IMR-90 (cell line): ENCODE results near the gene PRSS22. TPM values are rescaled to one million over a fixed set of nuclear protein-coding genes. Genes with fewer than 3 reads are reported as not detected.
A peak's percentile ranks its signal among the peaks of the same experiment; 100 is the strongest.

Experiments
- ATAC-seq: fragments of 200-7000 bp; cut with Tn5 transposase; 2 replicates; pipeline ENCODE4 v1.9.1; 2020; ENCODE audit warnings: low read depth, mild to moderate bottlenecking, moderate library complexity
- BruUV-seq: library from RNA; stranded (reverse); fragments of 400-500 nt; replicated peaks from 2 replicates; lab custom pipeline; 2021; lab: Mats Ljungman, UMichigan
- CTCF ChIA-PET: fragments of 300-600 bp; formaldehyde crosslinking; extraction: SDS; loops from one replicate; lab custom pipeline; 2021; ENCODE audit warnings: antibody characterized with exemption; lab: Yijun Ruan, JAX
- POLR2A ChIA-PET: fragments of 300-600 bp; sonication (Branson Sonifier 250); formaldehyde crosslinking; loops from one replicate; lab custom pipeline; 2022; ENCODE audit warnings: antibody characterized with exemption; ENCODE audit not compliant: unreplicated experiment; lab: Charles Lee
- DNase-seq: peaks from one replicate; pipeline ENCODE4 v3.0.0; 2013
- H2AFZ ChIP-seq: replicated peaks from 2 replicates; pipeline ENCODE3; 2013; ENCODE audit warnings: low read length, mild to moderate bottlenecking; ENCODE audit not compliant: poor library complexity
- H2AK5ac ChIP-seq: 2 replicates; pipeline ENCODE4 v1.6.1; 2013; ENCODE audit warnings: low read depth, low read length, inconsistent platforms
- H2AK9ac ChIP-seq: replicated peaks from 2 replicates; pipeline ENCODE3; 2013; ENCODE audit warnings: mild to moderate bottlenecking, low read depth, low read length, moderate library complexity; ENCODE audit not compliant: poor library complexity
- H2BK120ac ChIP-seq: 2 replicates; pipeline ENCODE4 v1.6.1; 2013; ENCODE audit warnings: low read depth, low read length, inconsistent platforms
- H2BK15ac ChIP-seq: 3 replicates; pipeline ENCODE4 v1.6.1; 2013; ENCODE audit warnings: low read depth, low read length, inconsistent platforms
- H2BK20ac ChIP-seq: 2 replicates; pipeline ENCODE4 v1.6.1; 2013; ENCODE audit warnings: low read depth, mild to moderate bottlenecking, inconsistent platforms, low read length, moderate library complexity
- H2BK5ac ChIP-seq: 2 replicates; pipeline ENCODE4 v1.6.1; 2013; ENCODE audit warnings: mild to moderate bottlenecking, low read depth, low read length, inconsistent platforms; ENCODE audit not compliant: poor library complexity, severe bottlenecking
- H3K14ac ChIP-seq: replicated peaks from 2 replicates; pipeline ENCODE4 v1.6.1; 2013; ENCODE audit warnings: low read depth, low read length, inconsistent platforms
- H3K18ac ChIP-seq: 2 replicates; pipeline ENCODE4 v1.6.1; 2013; ENCODE audit warnings: low read depth, low read length, control low read depth
- H3K23ac ChIP-seq: 2 replicates; pipeline ENCODE4 v1.6.1; 2013; ENCODE audit warnings: low read depth, low read length, inconsistent platforms
- H3K27ac ChIP-seq: 2 replicates; pipeline ENCODE4 v1.5.1; 2013; ENCODE audit warnings: mild to moderate bottlenecking, control low read depth, low read length; ENCODE audit not compliant: insufficient read depth
- H3K27me3 ChIP-seq: 2 replicates; pipeline ENCODE4 v1.6.1; 2013; ENCODE audit warnings: low read length; ENCODE audit not compliant: control insufficient read depth, insufficient read depth
- H3K36me3 ChIP-seq: 2 replicates; pipeline ENCODE4 v1.6.1; 2013; ENCODE audit warnings: low read length, mixed read lengths; ENCODE audit not compliant: control insufficient read depth, insufficient read depth
- H3K4ac ChIP-seq: 2 replicates; pipeline ENCODE4 v1.6.1; 2013; ENCODE audit warnings: low read depth, low read length, inconsistent platforms
- H3K4me1 ChIP-seq: 2 replicates; pipeline ENCODE4 v1.6.1; 2013; ENCODE audit warnings: low read length, mixed read lengths; ENCODE audit not compliant: control insufficient read depth, insufficient read depth
- H3K4me2 ChIP-seq: 2 replicates; pipeline ENCODE4 v1.6.1; 2013; ENCODE audit warnings: low read depth, mild to moderate bottlenecking, control low read depth, low read length, moderate library complexity
- H3K4me3 ChIP-seq: 2 replicates; pipeline ENCODE4 v1.5.1; 2013; ENCODE audit warnings: low read depth, mild to moderate bottlenecking, control low read depth, low read length, moderate library complexity; ENCODE audit not compliant: insufficient read depth
- H3K56ac ChIP-seq: 2 replicates; pipeline ENCODE4 v1.6.1; 2013; ENCODE audit warnings: low read length, inconsistent platforms; ENCODE audit not compliant: insufficient read depth; ENCODE audit errors: extremely low read depth
- H3K79me1 ChIP-seq, 2 experiments: 2 replicates each; pipeline ENCODE4 v1.6.1; 2013; ENCODE audit warnings: low read length in 2 of 2, inconsistent platforms in 1 of 2, low read depth in 1 of 2
- H3K9ac ChIP-seq: 2 replicates; pipeline ENCODE4 v1.6.1; 2013; ENCODE audit warnings: low read depth, low read length, control low read depth
- H3K9me1 ChIP-seq: 2 replicates; pipeline ENCODE4 v1.6.1; 2013; ENCODE audit warnings: low read length, inconsistent platforms; ENCODE audit not compliant: insufficient read depth
- H3K9me3 ChIP-seq: 2 replicates; pipeline ENCODE4 v1.6.1; 2013; ENCODE audit warnings: low read length; ENCODE audit not compliant: control insufficient read depth, insufficient read depth
- H4K20me1 ChIP-seq: 2 replicates; pipeline ENCODE4 v1.6.1; 2013; ENCODE audit warnings: low read length, inconsistent platforms; ENCODE audit not compliant: insufficient read depth
- H4K5ac ChIP-seq: 2 replicates; pipeline ENCODE4 v1.6.1; 2013; ENCODE audit warnings: mild to moderate bottlenecking, low read depth, low read length, control low read depth
- H4K8ac ChIP-seq, 2 experiments: 2 replicates each; pipeline ENCODE4 v1.6.1; 2013; ENCODE audit warnings: low read depth in 2 of 2, low read length in 2 of 2, control low read depth in 1 of 2, inconsistent platforms in 1 of 2
- H4K91ac ChIP-seq: 2 replicates; pipeline ENCODE4 v1.6.1; 2013; ENCODE audit warnings: low read depth, low read length, inconsistent platforms; ENCODE audit not compliant: insufficient read depth
- BHLHE40 ChIP-seq: fragments of 150-350 bp; IDR thresholded peaks from 2 replicates; pipeline ENCODE4 v1.6.1; 2016; ENCODE audit warnings: mild to moderate bottlenecking, low read depth, low read length
- CEBPB ChIP-seq: IDR thresholded peaks from 2 replicates; pipeline ENCODE4 v1.6.1; 2012; ENCODE audit warnings: low read depth, low read length, improper control_type of control experiment
- CHD1 ChIP-seq: IDR thresholded peaks from 2 replicates; pipeline ENCODE4 v1.6.1; 2012; ENCODE audit warnings: low read depth, low read length, improper control_type of control experiment
- ELK1 ChIP-seq: fragments of 150-350 bp; IDR thresholded peaks from 2 replicates; pipeline ENCODE4 v1.6.1; 2016; ENCODE audit warnings: low read depth, mild to moderate bottlenecking, low read length, moderate library complexity, borderline replicate concordance
- FOS ChIP-seq: fragments of 150-350 bp; IDR thresholded peaks from 2 replicates; pipeline ENCODE4 v1.6.1; 2016; ENCODE audit warnings: low read depth, low read length
- MAFK ChIP-seq: IDR thresholded peaks from 2 replicates; pipeline ENCODE4 v1.6.1; 2012; ENCODE audit warnings: low read depth, low read length, improper control_type of control experiment
- MAZ ChIP-seq: IDR thresholded peaks from 2 replicates; pipeline ENCODE4 v1.6.1; 2012; ENCODE audit warnings: low read depth, mild to moderate bottlenecking, low read length, improper control_type of control experiment, moderate library complexity, borderline replicate concordance
- MXI1 ChIP-seq: IDR thresholded peaks from 2 replicates; pipeline ENCODE4 v1.6.1; 2012; ENCODE audit warnings: low read depth, mild to moderate bottlenecking, low read length, moderate library complexity, borderline replicate concordance
- NFE2L2 ChIP-seq: fragments of 150-350 bp; IDR thresholded peaks from 2 replicates; pipeline ENCODE4 v1.6.1; 2016; ENCODE audit warnings: low read depth, mild to moderate bottlenecking, low read length
- POLR2A ChIP-seq: IDR thresholded peaks from 2 replicates; pipeline ENCODE4 v1.6.1; 2012; ENCODE audit warnings: mild to moderate bottlenecking, low read depth, low read length
- RCOR1 ChIP-seq: IDR thresholded peaks from 2 replicates; pipeline ENCODE4 v1.6.1; 2012; ENCODE audit warnings: mild to moderate bottlenecking, low read length, improper control_type of control experiment; ENCODE audit not compliant: insufficient replicate concordance
- RFX5 ChIP-seq: IDR thresholded peaks from 2 replicates; pipeline ENCODE4 v1.8.0; 2012; ENCODE audit warnings: low read depth, mild to moderate bottlenecking, low read length, moderate library complexity
- SMC3 ChIP-seq: fragments of 150-350 bp; IDR thresholded peaks from 2 replicates; pipeline ENCODE4 v1.6.1; 2016; ENCODE audit warnings: low read depth, mild to moderate bottlenecking, antibody characterized with exemption, low read length, moderate library complexity
- WGBS, 2 experiments: methylation state at CpG; one replicate each; pipeline versions ENCODE4 v1.1.5 to v1.1.7; 2013; ENCODE audit warnings: missing lambda C conversion rate in 2 of 2; ENCODE audit not compliant: insufficient read length in 1 of 2; ENCODE audit errors: extremely low coverage in 2 of 2; 5-methylcytosine and 5-hydroxymethylcytosine counted together
- dilution Hi-C: fragments of 300-500 bp; cut with HindIII; formaldehyde crosslinking; loops from one replicate; pipeline ENCODE4 v1.14.3; 2018; ENCODE audit warnings: low sequenced_read_pairs; ENCODE audit not compliant: unreplicated experiment
- in situ Hi-C: fragments of 300-500 bp; cut with MboI; formaldehyde crosslinking; loops from 3 replicates; pipeline ENCODE4 v1.14.3; 2019; ENCODE audit warnings: low sequenced_read_pairs, inconsistent platforms, mixed read lengths
- intact Hi-C: fragments of 100-400 bp; cut with micrococcal nuclease; formaldehyde crosslinking; loops from 2 replicates; pipeline ENCODE4 v1.10.0; 2022
- polyA plus RNA-seq, 3 experiments: library from polyadenylated mRNA; depleted of rRNA; stranded (reverse); fragments of >200 nt; gene quantifications; 2 replicates each; pipeline ENCODE4 v1.2.3, GENCODE V29; 2012; ENCODE audit warnings: low replicate concordance in 1 of 3
- total RNA-seq: library from RNA; depleted of rRNA; stranded (reverse); fragments of >200 nt; gene quantifications from 2 replicates; pipeline ENCODE4 v1.2.3, GENCODE V29; 2012
- TF ChIP-seq, protein P1 (sequence below): conservative IDR thresholded peaks from 2 replicates; pipeline ENCODE4 v1.5.1; 2012; ENCODE audit warnings: mild to moderate bottlenecking, low read depth, low read length, improper control_type of control experiment
- TF ChIP-seq, protein P2 (sequence below): fragments of 150-350 bp; IDR thresholded peaks from 2 replicates; pipeline ENCODE4 v1.6.1; 2017; ENCODE audit warnings: mild to moderate bottlenecking, antibody characterized with exemption, low read length, low read depth

PRSS22 gene
- total and polyA plus RNA-seq, 2 of the 4 experiments (the other 2 are of a cell fraction): not detected

DNA sequence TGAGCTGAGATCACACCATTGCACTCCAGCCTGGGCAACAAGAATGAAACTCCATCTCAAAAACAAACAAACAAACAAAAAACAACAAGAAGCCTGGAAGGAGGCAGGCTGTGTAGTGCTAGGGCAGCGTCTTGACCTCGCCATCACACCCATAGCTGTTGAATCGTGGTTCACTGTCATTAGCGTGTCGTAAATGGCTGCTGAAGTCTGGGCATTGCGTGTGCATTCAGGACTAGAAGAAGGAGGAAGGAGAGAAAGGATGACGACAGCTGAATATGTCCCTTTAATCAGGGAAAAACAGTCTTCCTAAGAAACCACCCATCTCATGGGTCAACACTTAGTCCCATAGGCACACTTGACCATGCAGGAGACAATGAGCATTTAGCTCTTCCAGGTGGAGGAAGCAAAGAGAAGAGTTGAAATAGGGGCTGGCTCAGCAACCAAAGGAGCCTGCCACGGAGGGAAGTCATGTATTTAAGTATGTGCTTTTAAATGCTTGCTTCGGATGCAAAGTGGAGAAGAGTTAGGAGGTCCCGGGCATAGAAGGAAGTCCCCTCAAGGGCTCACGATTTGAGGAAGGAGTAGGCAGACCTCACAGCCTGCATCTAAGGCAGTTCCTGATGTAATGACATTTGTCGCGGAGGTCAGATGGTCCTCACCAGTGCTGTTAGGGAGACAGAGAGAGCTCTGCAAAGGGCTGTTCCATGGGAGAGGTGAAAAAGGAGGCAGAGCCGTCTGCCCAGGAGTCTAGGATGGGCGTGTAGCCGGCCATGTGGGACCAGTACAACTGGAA lies 8.8 kb downstream of the PRSS22 start:
- Histone ChIP-seq H2BK120ac (no peak overlapping the region), H3K27ac (no peak overlapping the region), H3K56ac (no peak overlapping the region), H2BK15ac (no peak overlapping the region), H3K9ac (no peak overlapping the region), H3K4me1 (peaks cover 4% of the 10 kb centered on the region), H3K36me3 (no peaks in the 10 kb centered on the region), H2BK20ac (no peak overlapping the region), H3K79me1 (no peaks in the 10 kb centered on the region), H3K23ac (0 out of 2 replicates have a peak overlapping the region, but pooled peaks have one; percentile 10), H3K9me1 (peaks cover 6% of the 10 kb centered on the region), H4K8ac (no peak overlapping the region), H4K5ac (no peak overlapping the region), H3K18ac (no peak overlapping the region), H2AK9ac (no peak overlapping the region), H4K20me1 (peaks cover 4% of the 10 kb centered on the region; the same call in 1 of the 2 replicates), H2AFZ (no peak overlapping the region), H3K9me3 (peaks cover 3% of the 10 kb centered on the region), H2AK5ac (no peak overlapping the region), H4K91ac (no peak overlapping the region), H3K4me3 (no peak overlapping the region), H3K4me2 (no peak overlapping the region), H3K4ac (no peak overlapping the region), H2BK5ac (no peak overlapping the region), H3K14ac (no peak overlapping the region), H3K27me3 (peaks cover 12% of the 10 kb centered on the region)
- in situ Hi-C loops (no loop called here), intact Hi-C loops (no loop called here), dilution Hi-C loops (no loop called here)
- WGBS, 2 experiments: 79% methylated on average over 3 of the region's 16 CpGs; no CpG with 5 or more reads in 1 of the 2 experiments
- CTCF ChIA-PET: no interaction called here
- BruUV-seq: no TSS peak
- ATAC-seq (no peak), DNase-seq (no peak)
- POLR2A ChIA-PET: no interaction called here
- TF ChIP-seq SMC3: no peak
- TF ChIP-seq FOS: no peak
- TF ChIP-seq, protein P1, sequence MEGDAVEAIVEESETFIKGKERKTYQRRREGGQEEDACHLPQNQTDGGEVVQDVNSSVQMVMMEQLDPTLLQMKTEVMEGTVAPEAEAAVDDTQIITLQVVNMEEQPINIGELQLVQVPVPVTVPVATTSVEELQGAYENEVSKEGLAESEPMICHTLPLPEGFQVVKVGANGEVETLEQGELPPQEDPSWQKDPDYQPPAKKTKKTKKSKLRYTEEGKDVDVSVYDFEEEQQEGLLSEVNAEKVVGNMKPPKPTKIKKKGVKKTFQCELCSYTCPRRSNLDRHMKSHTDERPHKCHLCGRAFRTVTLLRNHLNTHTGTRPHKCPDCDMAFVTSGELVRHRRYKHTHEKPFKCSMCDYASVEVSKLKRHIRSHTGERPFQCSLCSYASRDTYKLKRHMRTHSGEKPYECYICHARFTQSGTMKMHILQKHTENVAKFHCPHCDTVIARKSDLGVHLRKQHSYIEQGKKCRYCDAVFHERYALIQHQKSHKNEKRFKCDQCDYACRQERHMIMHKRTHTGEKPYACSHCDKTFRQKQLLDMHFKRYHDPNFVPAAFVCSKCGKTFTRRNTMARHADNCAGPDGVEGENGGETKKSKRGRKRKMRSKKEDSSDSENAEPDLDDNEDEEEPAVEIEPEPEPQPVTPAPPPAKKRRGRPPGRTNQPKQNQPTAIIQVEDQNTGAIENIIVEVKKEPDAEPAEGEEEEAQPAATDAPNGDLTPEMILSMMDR: no peak
- TF ChIP-seq MAZ: no peak
- no peak for TF ChIP-seq CHD1
- TF ChIP-seq NFE2L2: no peak
- TF ChIP-seq ELK1: no peak
- TF ChIP-seq CEBPB: no peak
- TF ChIP-seq RCOR1: no peak
- TF ChIP-seq, protein P2, sequence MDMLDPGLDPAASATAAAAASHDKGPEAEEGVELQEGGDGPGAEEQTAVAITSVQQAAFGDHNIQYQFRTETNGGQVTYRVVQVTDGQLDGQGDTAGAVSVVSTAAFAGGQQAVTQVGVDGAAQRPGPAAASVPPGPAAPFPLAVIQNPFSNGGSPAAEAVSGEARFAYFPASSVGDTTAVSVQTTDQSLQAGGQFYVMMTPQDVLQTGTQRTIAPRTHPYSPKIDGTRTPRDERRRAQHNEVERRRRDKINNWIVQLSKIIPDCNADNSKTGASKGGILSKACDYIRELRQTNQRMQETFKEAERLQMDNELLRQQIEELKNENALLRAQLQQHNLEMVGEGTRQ: no peak
- TF ChIP-seq MAFK: no peak
- TF ChIP-seq BHLHE40: no peak
- no peak for TF ChIP-seq POLR2A
- no peak for TF ChIP-seq MXI1
- TF ChIP-seq RFX5: no peak
